ENCODE data around the gene MAML2.
"Not testable (repeated sequence)": the region's sequence is repeated elsewhere in the genome, so short reads cannot be mapped to it uniquely, and the experiment has no call there.

The MAML2 gene

DNA sequence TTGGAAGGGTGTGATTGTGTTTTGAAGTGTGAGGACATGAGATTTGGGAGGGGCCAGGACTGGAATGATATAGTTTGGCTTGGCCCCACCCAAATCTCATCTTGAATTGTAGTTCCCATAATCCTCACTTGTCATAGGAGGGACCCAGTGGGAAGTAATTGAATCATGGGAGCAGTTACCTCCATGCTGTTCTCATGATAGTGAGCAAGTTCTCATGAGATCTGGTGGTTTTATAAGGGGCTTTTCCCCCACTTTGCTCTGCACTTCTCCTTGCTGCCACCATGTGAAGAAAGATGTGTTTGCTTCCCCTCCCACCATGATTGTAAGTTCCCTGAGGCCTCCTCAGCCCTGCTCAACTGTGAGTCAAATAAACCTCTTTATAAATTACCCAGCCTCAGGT lies 71.6 kb downstream of the MAML2 start:
- not testable (repeated sequence) for DNase-seq (ENCODE audit: low read depth)

DNA sequence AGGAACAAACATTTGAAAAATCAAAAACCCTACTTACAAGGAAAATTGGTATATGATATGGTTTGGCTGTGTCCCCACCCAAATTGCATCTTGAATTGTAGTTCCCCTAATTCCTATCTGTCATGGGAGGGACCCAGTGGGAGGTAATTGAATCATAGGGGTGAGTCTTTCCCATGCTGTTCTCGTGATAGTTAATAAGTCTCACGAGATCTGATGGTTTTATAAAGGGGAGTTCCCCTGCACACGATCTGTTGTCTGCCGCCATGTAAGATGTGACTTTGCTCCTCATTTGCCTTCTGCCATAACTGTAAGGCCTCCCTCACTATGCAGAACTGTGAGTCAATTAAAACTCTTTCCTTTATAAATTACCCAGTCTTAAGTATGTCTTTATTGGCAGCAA lies 74.5 kb downstream of the MAML2 start:
- DNase-seq (ENCODE audit: low read depth) = not testable (repeated sequence)

DNA sequence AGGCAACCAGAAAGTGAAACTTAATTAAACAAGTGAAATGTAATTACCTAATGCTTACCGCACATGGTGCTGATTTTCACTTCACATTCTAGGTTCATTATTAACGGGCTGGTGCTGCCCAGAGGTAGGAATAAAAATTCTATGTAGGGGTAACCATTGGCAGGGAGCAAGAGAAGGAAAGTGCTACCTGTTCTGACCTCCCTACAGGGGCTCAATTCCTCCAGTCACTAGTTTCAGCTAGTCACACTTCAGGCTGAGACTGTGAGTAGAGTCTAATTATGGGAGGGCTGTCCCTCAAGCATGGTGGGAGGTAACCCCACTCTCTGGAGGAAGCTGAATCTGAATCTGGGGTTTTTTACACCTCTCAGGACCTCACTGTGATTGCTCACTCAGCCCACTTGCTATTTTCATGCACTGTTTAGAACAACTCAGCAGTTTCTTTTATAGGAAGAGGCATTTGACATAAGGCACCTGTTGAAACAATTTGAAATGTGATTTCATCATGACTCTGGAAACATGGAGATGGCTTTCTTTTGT lies 75.4 kb downstream of the MAML2 start:
- no peak for DNase-seq (ENCODE audit: low read depth)

DNA sequence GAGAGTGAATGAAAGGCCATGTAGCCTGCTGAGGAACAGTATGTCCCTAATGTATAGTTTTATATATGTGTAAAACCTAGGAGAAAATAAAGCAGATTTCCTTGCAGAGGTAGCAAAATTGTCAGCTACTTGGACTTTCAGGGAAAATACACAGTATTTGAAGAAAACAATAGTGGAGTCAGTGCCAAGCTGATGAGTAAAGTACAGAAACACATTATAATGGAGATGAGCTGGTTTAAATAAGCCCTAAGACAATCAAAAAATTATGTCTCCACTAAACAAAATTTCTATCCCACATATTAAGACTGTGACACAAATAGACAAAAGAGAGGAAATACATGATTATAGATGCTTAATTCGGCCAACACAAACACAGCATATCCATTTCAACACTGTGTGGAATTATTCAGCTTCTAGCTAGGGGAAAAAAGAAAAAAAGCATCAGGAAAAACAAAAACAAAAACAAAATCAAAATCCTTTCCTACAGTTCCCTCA lies 75.9 kb downstream of the MAML2 start:
- no peak for DNase-seq (ENCODE audit: low read depth)

DNA sequence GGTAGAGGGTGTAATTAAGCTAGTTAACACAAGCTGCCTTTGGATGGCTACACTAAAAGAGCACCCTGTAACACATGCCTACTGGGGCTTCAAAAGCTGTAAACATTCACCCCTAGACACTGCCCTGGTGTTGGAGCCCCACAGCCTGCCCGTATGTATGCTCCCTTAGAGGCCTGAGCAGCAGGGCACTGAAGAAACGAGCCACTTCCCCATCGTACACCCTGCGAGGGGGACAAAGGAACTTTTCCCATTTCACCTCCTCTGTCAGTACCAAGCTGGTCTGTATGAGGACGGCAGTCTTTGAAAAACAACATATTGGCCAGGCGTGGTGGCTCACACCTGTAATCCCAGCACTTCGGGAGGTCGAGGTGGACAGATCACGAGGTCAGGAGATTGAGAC lies 77.0 kb downstream of the MAML2 start:
- no peak for DNase-seq (ENCODE audit: low read depth)

DNA sequence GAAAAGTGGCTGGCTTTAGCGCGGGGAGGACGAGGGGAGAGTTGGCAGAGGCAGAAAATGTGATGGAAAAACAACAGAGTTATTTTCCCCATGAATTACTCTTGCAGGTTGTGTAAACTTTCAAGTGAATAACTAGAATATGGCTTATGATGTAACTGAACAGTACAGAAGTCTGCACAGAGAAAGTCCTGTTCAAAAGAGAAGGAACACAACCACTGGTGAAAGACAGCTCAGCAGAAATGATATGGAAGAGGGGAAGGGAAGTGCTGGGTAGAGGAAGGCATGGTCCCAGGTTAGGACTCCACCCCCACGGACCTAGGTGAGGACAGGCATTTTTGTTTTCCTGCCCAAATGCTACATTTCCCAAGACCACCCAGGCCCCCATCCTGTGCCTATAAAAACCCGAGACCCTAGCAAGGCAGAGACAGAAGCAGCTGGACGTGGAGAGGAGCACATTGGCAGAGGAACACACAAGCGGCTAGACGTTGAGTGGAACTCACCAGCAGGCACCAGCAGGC lies 77.7 kb downstream of the MAML2 start:
- no peak for DNase-seq (ENCODE audit: low read depth)

DNA sequence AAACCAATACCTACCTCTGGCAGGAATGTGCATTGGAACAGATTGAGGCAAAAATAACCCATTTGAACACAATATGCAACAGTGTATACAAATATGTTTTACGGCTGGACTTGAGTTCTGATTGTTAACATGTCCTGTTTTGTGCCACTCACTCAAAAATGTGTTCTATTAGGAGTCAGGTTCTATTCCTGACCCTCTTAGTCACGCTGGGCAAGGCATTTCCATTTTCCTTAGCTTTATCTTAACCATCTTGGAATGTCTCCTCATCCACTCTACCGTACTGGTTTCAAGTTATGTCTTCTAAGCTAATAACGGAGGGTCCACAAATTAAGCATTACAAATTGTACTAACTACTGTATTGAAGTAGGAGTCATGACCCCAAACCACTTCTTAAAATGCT lies 78.6 kb downstream of the MAML2 start:
- no peak for DNase-seq (ENCODE audit: low read depth)

DNA sequence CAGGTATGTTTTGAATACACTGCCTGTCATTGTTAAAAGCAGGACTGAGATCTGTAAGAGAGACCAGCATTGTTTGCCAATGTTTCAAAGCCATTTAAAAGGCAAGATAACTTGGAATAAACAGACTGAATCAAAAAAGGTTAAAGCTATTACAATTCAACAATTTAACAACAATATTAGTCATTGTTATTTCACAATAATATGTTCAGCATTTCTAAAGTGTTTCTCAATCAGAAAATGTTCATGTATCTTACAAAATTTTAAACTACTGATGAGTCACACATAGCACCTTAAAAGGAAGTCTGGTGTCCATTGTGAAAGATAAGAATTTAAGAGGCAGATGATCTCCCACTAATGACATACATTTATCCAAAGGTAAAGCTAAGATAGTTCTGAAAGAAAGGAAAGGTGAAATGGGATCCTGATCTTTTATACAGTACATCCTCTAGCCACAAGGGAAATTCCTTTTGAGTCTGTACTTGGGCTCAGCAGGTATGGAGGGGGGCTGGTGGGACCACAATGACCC lies 79.7 kb downstream of the MAML2 start:
- DNase-seq (ENCODE audit: low read depth) = no peak

DNA sequence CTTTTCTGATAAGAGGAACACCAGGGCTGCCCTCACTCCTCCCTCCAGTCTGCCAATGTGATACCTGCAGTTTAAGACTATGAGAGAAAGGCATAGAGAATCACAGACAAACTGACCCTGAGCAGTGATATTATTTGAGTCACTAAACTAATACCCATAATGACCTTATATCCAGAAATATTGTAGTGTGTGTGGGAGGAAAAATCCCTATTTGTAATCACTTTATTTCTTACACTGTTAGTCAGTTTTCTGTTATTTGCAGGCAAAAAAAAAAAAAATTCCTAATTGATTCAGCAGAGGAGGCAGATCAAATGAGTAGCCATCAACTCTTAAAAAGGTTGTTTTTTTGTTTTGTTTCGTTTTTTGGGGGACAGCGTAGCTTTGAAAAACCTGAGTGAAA lies 82.5 kb downstream of the MAML2 start:
- DNase-seq (ENCODE audit: low read depth) = no peak

DNA sequence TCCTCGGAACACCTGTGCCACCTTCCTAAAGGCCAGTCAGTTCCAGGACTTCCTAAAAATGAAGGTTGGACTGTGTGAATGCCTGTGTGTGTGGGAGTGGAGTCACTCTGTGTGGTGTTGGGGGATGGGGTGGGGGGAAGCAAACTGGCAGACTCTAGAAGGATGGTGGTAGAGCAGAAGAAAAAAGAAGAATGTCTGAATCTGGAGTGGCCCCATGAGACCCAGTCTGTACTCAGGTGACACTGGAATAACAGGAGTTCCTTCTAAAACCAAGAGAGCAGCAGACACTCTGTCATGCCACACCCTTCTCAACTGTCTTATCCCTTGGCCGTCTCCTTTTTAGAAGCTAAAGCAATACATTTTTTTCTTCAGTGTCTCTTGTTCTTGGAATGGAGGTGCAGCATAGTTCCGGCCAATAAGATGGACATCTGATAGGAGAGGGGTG lies 82.9 kb downstream of the MAML2 start:
- DNase-seq (ENCODE audit: low read depth) = no peak

DNA sequence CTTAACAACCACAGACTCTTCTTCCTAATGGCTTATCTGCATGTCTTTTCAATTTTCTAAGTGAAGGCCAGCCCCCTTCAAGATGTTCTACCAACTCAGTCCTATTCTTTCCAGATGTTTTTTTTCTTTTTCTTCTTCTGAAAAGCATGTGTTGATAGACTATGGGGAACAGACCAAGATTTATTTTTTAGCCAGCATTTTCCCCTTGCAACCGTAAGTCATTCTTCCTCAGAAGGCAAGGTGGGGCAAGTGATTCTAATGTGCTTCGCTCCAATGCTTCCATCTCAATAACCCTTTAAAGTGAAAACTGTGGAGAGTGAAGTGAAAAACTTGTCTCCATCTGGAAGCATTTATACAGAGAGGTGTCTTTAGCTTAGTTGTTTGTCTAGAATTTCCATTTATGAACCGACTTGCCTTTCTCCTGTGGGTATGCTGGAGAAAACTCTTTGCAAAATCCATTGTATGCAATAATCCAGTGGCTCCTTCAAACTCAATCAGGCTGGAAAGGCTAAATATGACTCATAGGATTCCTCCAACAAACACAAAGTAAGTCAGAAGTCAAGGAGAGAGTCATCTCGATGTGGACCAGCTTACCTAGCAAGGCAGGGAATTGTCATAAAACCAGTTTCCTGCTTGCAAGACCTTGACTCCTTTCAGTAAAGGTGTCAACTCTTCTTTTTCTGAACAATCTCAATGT lies 83.7 kb downstream of the MAML2 start:
- DNase-seq (ENCODE audit: low read depth) = no peak

DNA sequence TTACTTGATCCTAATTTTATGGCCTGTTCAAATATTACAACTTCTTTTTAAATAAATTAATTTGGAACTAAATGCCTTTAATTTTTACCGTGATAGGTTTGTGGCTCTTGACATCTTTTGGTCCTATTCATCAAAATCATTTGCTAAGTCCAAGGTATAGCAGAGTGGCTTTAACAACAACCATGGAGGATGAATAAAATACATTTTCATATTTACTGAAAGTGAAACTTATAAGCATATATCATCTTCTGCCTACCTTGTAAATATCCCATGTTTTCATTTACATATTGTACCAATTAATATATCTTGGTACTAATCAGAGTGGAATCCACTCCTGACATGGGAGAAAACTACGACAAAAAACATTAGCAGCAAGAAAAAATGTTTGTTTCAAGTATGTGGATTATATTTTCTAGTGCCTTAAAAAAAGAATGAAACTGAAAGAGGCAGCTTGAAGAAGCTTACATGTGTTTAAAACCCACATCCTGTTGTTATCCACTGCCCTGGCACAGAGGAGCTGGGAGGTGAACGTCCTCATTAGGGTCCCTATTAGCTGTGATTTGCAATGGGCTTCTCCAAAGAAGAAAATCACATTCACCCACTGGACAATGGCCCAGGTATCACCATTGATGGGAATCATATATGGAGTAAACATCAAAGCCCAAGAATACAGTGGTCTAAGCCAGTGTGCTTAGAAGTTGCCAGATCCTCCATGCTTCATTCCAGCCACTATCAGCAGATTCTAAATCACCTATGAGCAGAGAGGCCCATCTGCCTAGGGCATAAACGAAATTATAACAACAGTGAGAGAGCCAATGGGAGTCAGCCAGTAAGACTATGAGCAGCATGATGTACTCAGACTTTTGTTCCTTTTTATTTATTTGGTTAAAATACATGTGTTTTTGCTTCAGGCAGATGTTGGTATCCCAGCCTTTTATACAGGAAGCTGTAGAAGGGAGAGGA lies 84.7 kb downstream of the MAML2 start:
- no peak for DNase-seq (ENCODE audit: low read depth)

DNA sequence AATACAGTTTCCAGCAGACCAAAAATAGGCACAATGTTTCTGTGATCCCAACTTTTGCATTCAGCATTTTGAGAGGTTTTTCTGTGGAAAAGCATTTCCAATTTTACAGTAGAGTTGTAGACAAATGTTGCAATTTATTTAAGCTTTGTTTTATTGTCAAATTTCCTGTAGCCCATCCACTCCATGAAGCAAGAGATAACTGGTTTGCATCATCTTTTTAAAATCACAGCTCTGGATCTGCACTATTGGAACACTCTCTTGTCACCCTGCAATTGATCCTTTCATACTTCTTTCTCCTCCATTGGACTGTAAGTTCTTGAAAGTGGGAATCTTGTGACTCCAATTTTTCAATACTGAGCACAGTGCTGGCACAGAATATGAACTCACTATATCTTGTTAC lies 86.0 kb downstream of the MAML2 start:
- no peak for DNase-seq (ENCODE audit: low read depth)

DNA sequence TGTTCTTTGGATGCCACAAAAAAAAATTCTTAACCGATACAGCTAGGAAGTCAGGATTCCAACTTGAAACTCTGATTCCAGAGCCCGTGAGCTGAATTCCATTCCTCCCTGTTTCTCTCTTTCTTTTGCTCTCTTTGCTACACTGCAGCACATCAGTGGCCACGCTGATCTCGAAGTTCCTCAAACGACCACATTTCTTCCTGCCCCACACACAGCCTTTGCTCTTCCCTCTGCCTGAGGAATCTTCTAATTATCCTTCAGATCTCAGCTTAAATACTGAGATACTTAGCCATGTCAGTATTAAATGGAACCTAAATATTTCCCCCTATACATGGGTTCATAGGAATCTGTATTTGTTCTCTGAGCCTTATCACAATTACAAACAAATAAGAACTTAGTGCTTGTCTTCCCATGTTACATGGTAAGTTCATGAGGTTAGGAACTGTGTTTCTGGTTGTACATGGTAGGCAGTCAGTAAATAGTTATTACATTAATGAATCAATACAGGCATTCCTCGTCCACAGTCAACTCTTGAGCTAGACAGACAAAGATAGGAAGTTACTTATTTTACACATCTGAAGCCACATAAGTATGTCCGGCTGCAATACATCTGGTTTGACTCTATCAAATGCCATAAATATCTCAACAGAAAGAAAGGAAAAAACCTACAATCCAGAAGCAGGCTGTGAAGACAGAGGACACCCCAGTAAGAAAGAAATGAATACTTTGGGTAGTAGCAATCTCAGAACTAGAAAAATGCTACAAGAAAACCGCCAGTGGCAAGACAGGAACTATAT lies 86.6 kb downstream of the MAML2 start:
- no peak for DNase-seq (ENCODE audit: low read depth)

DNA sequence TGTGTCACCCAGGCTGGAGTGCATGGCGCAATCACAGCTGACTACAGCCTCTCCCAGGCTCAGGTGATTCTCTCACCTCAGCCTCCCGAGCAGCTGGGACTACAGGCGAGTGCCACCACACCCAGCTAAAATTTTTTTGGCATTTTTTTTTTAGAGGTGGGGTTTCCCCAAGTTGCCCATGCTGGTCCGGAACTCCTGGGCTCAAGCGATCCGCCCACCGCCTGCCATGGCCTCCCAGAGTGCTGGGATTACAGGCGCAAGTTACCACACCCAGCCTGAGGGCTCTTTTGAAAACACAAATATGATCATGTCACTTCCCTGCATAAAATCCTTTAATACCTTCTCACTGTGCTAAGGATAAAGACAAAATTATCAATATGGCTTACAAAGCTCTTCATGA lies 88.1 kb downstream of the MAML2 start:
- no peak for DNase-seq (ENCODE audit: low read depth)

DNA sequence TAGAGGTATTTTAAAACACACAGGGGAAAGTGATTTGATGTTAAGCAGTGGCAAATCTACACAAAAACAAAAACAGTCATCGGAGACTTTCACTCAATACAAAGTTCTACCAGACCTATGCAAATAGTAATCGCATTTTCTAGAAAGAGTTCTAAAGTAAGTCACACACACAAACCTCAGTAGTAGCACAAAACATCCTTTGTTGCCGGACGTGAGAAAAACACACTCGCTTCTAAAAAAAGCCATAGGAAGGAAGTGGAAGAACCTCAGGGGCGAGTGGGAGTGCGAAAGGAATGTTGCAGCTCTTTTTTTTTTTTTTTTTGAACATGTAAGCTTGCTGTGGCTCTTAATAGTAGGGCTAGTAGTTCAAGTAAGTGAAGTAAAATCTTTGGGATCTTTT lies 88.9 kb downstream of the MAML2 start:
- DNase-seq (ENCODE audit: low read depth) = no peak

DNA sequence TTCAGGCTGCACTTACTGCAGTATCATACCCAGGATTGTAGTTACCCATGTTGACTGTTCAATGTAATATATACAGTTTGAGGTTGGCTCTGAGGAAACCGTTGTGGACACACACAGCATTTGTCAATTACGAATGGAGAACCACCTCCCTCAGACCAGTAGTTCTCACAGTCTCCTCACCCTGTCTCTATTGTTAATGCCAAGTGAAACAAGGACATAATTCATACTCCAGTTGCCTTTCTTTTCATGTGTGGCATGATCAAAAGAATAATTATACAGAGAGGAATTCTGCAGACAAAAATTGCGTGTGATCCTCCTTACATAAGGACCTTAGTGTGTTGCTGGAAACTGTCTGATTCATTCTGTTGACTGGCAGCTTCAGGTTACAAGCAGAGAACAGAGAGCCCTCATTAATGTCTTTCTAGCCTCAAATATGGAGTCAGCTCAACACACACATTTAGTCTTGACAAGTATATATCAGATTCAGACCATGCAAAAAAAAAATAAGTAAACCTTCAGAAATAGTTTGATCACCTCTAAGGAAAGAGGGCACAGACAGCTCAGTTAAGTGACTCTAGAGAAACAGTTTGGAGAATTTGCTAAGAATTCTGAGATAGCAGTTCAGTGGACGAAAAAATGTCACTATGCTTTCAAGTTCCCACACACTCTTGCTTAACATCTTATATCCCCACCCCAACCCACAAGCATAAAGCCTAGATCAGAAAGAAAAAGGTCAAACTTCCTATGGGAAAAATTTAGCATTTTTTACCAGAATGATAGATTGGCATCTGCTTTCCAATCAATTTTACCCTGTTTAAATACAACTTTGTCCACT lies 96.1 kb downstream of the MAML2 start:
- DNase-seq (ENCODE audit: low read depth) = no peak

DNA sequence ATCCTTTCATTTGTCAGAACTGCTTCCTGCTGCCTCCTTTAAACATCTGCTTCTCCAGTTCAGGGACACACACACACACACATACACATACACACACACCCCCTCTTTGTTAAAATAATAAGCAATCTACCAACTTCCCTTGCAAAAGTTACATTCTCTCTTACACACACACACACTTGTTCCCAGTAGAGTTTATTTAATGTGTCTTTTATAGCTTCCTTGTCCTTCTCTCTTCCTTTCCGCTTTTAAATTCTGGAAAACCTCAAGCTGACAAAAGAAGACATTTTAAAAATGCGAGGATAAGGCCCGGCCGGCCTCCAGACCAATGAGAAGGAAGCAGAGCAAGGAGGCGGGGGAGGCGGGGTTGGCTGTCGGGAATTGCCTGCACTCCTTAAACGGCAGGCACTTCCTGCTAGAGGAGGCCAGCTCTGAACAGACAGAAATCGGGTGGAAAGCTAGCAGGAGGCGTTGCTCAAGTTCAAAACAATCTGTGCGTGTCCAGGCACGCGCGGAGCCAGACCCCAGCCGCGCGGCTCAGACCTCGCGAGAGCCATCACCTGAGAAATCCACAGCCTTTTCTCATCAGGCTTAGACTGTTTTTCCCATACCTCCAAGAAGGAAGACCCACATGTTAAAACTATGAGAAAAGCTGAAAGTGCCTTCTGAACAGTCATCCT lies 99.9 kb downstream of the MAML2 start:
- DNase-seq (ENCODE audit: low read depth) = peak; percentile 46

DNA sequence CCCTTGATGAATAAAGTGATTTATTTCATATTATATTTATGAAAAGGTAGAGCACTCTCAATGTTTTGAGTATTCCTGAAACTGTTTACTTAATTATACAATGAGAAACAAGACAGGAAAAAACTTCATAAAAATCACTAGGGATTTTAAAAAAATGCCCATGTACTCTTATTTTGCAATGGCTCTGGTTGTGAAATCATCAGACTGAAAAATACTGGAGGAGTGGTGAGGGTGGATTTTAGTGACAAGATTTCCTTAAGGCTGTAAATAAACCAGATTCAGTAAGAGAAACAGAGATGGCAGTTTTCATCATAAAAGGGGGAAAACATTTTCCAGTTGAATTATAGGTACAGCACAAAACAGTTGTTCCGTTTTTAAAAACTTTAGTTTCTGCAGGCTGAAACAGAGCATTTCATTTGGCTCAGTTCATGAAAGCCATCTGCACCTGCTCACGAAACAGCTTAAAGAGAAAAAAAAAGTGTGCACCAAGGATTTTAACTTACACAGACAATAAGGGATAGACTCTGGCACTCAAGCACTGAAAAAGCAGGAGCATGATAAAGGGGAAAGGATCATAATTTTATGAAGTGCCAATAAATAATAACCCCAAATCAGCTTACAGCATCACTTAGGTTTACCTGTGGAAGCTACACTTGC lies 100.7 kb downstream of the MAML2 start:
- no peak for DNase-seq (ENCODE audit: low read depth)

Data from stimulated activated CD8-positive, alpha-beta memory T cell treated with anti-CD3 and anti-CD28 coated beads, Interleukin-12 subunit alpha, Interleukin-12 subunit beta, amount 100 ng/mL, for 1 hour (primary cell).